ENCODE measurements around the gene MPV17L.
"Not testable (repeated sequence)": the region's sequence is repeated elsewhere in the genome, so short reads cannot be mapped to it uniquely, and the experiment has no call there.

Gene MPV17L

GRCh38 chr16:15453296-15453695 is 57.7 kb downstream of the MPV17L start:
- not testable (repeated sequence) for DNase-seq

GRCh38 chr16:15454933-15455332 is 59.4 kb downstream of the MPV17L start:
- DNase-seq: not testable (repeated sequence)

GRCh38 chr16:15457400-15457799 is 61.8 kb downstream of the MPV17L start:
- DNase-seq: no peak

GRCh38 chr16:15457958-15458357 is 62.4 kb downstream of the MPV17L start:
- peak; percentile 17 for DNase-seq

GRCh38 chr16:15459791-15460190 is 64.2 kb downstream of the MPV17L start:
- DNase-seq: no peak

GRCh38 chr16:15460601-15461000 is 65.0 kb downstream of the MPV17L start:
- no peak for DNase-seq

GRCh38 chr16:15461376-15461775 is 65.8 kb downstream of the MPV17L start:
- DNase-seq: no peak

Measured in hematopoietic multipotent progenitor cell treated with erythropoietin and hydrocortisone succinate and interleukin-3 and kit ligand, for 4 days (in vitro differentiated cells).